Measurements from ENCODE around the gene SKIDA1. TPM values are rescaled to one million over a fixed set of nuclear protein-coding genes. Genes with fewer than 3 reads are reported as not detected.

Gene SKIDA1
- total RNA-seq, 1 experiment from 2014 or later, result 0.40 TPM

- no TSS peak for BruUV-seq (replicated peaks)
- no peak for DNase-seq
- TF ChIP-seq CTCF (IDR thresholded peaks at IDR 0.05; ENCODE audit: unreplicated experiment), result no peak
- H3K27ac Mint-ChIP-seq (ENCODE audit: unreplicated experiment), result no peak overlapping the region
- peaks cover 5% of the 10 kb centered on the region for H3K4me1 Mint-ChIP-seq (ENCODE audit: low read depth, unreplicated experiment)
- no peaks in the 10 kb centered on the region for H3K9me3 Mint-ChIP-seq (ENCODE audit: low read depth, unreplicated experiment)
- H3K27me3 Mint-ChIP-seq (ENCODE audit: unreplicated experiment), result peaks cover 41% of the 10 kb centered on the region
- CTCF ChIA-PET, result interaction anchor here (1.2 kb wide), 1 partner anchor 421 kb away, joined by 3 read pairs; no protein-coding TSS in a partner anchor
- H3K4me3 Mint-ChIP-seq (ENCODE audit: low read depth, unreplicated experiment), result no peak overlapping the region
- intact Hi-C loops (cut with micrococcal nuclease; ENCODE audit: unreplicated experiment), result no loop called here
- peaks cover 32% of the 10 kb centered on the region for H3K36me3 Mint-ChIP-seq (ENCODE audit: insufficient read depth, unreplicated experiment)
Measured at GRCh38 chr10:21522631-21523406, 2.7 kb downstream of the SKIDA1 start.

GRCh38 chr10:21521751-21522533, 3.5 kb downstream of the SKIDA1 start:
- Mint-ChIP-seq H3K4me3 (ENCODE audit: low read depth, unreplicated experiment) (no peak overlapping the region), H3K4me1 (ENCODE audit: low read depth, unreplicated experiment) (peaks cover 10% of the 10 kb centered on the region), H3K27me3 (ENCODE audit: unreplicated experiment) (peaks cover 43% of the 10 kb centered on the region), H3K9me3 (ENCODE audit: low read depth, unreplicated experiment) (no peaks in the 10 kb centered on the region), H3K36me3 (ENCODE audit: insufficient read depth, unreplicated experiment) (peaks cover 37% of the 10 kb centered on the region), H3K27ac (ENCODE audit: unreplicated experiment) (no peak overlapping the region)
- no peak for TF ChIP-seq CTCF (IDR thresholded peaks at IDR 0.05; ENCODE audit: unreplicated experiment)
- no peak for DNase-seq
- intact Hi-C loops (cut with micrococcal nuclease; ENCODE audit: unreplicated experiment), result no loop called here
- CTCF ChIA-PET, result interaction anchor here (1.2 kb wide), 1 partner anchor 422 kb away, joined by 3 read pairs; no protein-coding TSS in a partner anchor
- no TSS peak for BruUV-seq (replicated peaks)

GRCh38 chr10:21520949-21521348, 4.5 kb downstream of the SKIDA1 start:
- intact Hi-C loops (cut with micrococcal nuclease; ENCODE audit: unreplicated experiment), result no loop called here
- Mint-ChIP-seq H3K36me3 (ENCODE audit: insufficient read depth, unreplicated experiment) (peaks cover 31% of the 10 kb centered on the region), H3K9me3 (ENCODE audit: low read depth, unreplicated experiment) (no peaks in the 10 kb centered on the region), H3K4me3 (ENCODE audit: low read depth, unreplicated experiment) (no peak overlapping the region), H3K4me1 (ENCODE audit: low read depth, unreplicated experiment) (peaks cover 10% of the 10 kb centered on the region), H3K27me3 (ENCODE audit: unreplicated experiment) (peaks cover 42% of the 10 kb centered on the region), H3K27ac (ENCODE audit: unreplicated experiment) (no peak overlapping the region)
- TF ChIP-seq CTCF (IDR thresholded peaks at IDR 0.05; ENCODE audit: unreplicated experiment), result no peak
- no peak for DNase-seq
- CTCF ChIA-PET, result no interaction called here
- BruUV-seq (replicated peaks), result no TSS peak

- no TSS peak for BruUV-seq (replicated peaks)
- Mint-ChIP-seq H3K27me3 (ENCODE audit: unreplicated experiment) (peaks cover 46% of the 10 kb centered on the region), H3K9me3 (ENCODE audit: low read depth, unreplicated experiment) (no peaks in the 10 kb centered on the region), H3K4me1 (ENCODE audit: low read depth, unreplicated experiment) (peaks cover 10% of the 10 kb centered on the region), H3K27ac (ENCODE audit: unreplicated experiment) (no peak overlapping the region), H3K36me3 (ENCODE audit: insufficient read depth, unreplicated experiment) (peaks cover 26% of the 10 kb centered on the region), H3K4me3 (ENCODE audit: low read depth, unreplicated experiment) (no peak overlapping the region)
- CTCF ChIA-PET, result no interaction called here
- no peak for DNase-seq
- TF ChIP-seq CTCF (IDR thresholded peaks at IDR 0.05; ENCODE audit: unreplicated experiment), result no peak
- intact Hi-C loops (cut with micrococcal nuclease; ENCODE audit: unreplicated experiment), result no loop called here
Measured at GRCh38 chr10:21520509-21520908, 5.0 kb downstream of the SKIDA1 start.

All from Calu3 (cell line).